ENCODE data around the gene ATP5PF.

ATP5PF gene

GRCh38 chr21:25759573-25759972 lies 24.9 kb upstream of the ATP5PF start:
- no peak for TF ChIP-seq CTCF (IDR thresholded peaks at IDR 0.05)

- TF ChIP-seq CTCF (IDR thresholded peaks at IDR 0.05) = no peak
Measured at GRCh38 chr21:25757531-25757930, 22.8 kb upstream of the ATP5PF start.

- no peak for TF ChIP-seq CTCF (IDR thresholded peaks at IDR 0.05)
Measured at GRCh38 chr21:25756190-25756932, 21.7 kb upstream of the ATP5PF start.

GRCh38 chr21:25752416-25752815 lies 17.7 kb upstream of the ATP5PF start:
- TF ChIP-seq CTCF (IDR thresholded peaks at IDR 0.05) = no peak

GRCh38 chr21:25750085-25750484 lies 15.4 kb upstream of the ATP5PF start:
- TF ChIP-seq CTCF (IDR thresholded peaks at IDR 0.05) = no peak

GRCh38 chr21:25744854-25745253 lies 10.2 kb upstream of the ATP5PF start:
- TF ChIP-seq CTCF (IDR thresholded peaks at IDR 0.05) = no peak

GRCh38 chr21:25742900-25743299 lies 8.2 kb upstream of the ATP5PF start:
- TF ChIP-seq CTCF (IDR thresholded peaks at IDR 0.05) = no peak

- no peak for TF ChIP-seq CTCF (IDR thresholded peaks at IDR 0.05)
Measured at GRCh38 chr21:25737421-25737820, 2.7 kb upstream of the ATP5PF start.
